ENCODE results near the gene ATP9A. TPM values are rescaled to one million over a fixed set of nuclear protein-coding genes. Genes with fewer than 3 reads are reported as not detected.

The ATP9A gene
- total and polyA plus RNA-seq, 2 experiments from 2014 or later: 11.3 to 16.9 TPM

DNA sequence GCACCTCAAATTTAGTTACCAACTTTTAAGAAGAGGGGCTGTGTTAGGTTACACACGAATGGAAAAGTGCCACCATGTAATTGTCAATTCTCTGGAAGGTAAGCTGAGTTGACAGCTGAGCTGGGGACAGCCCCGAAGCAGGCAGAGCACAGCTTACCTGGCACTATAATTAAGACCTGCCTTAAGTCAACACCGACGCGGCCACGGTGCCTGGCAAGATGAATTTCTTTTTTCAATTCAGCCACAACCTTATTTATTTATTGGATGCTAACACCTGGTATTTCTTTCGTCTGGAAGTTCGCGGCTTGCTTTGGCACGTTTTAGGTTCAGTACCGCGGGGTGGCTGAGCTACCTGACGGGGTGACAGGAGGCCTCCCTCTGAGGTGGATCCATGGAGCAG is 185.1 kb downstream of the ATP9A start:
- Histone ChIP-seq H3K4me1 (ENCODE audit: low read depth) (peaks cover 7% of the 10 kb centered on the region), H3K36me3 (no peaks in the 10 kb centered on the region), H3K4me3 (no peak overlapping the region), H3K27me3 (no peaks in the 10 kb centered on the region), H3K27ac (no peak overlapping the region), H3K9me3 (ENCODE audit: low read depth) (no peaks in the 10 kb centered on the region)
- DNase-seq (ENCODE audit: low read depth in 1 of 2, low spot score in 1 of 2): no peak
- TF ChIP-seq, protein P1, sequence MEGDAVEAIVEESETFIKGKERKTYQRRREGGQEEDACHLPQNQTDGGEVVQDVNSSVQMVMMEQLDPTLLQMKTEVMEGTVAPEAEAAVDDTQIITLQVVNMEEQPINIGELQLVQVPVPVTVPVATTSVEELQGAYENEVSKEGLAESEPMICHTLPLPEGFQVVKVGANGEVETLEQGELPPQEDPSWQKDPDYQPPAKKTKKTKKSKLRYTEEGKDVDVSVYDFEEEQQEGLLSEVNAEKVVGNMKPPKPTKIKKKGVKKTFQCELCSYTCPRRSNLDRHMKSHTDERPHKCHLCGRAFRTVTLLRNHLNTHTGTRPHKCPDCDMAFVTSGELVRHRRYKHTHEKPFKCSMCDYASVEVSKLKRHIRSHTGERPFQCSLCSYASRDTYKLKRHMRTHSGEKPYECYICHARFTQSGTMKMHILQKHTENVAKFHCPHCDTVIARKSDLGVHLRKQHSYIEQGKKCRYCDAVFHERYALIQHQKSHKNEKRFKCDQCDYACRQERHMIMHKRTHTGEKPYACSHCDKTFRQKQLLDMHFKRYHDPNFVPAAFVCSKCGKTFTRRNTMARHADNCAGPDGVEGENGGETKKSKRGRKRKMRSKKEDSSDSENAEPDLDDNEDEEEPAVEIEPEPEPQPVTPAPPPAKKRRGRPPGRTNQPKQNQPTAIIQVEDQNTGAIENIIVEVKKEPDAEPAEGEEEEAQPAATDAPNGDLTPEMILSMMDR (IDR thresholded peaks at IDR 0.05; ENCODE audit: low read depth, low read length): no peak

DNA sequence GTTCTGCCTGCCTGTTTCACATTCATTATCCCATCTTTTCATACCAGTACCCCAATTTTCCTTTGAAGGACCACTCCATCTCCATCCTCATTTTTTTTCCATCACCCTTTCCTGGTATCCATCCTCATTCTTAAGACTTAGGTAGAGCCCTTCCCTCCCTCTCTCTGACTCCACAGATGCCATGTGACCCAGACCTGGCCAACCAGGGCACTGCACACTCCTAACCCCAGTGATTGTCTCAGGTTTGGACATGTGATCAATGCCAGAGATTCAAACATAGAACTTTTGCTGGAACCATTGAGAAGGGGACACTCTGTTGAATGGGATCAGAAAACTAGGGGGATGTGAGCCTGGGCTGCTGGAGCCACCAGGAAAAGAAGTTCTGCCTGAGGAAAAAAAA is 186.6 kb downstream of the ATP9A start:
- TF ChIP-seq, protein P1 (IDR thresholded peaks at IDR 0.05; ENCODE audit: low read depth, low read length): no peak
- Histone ChIP-seq H3K36me3 (no peaks in the 10 kb centered on the region), H3K9me3 (ENCODE audit: low read depth) (no peaks in the 10 kb centered on the region), H3K27ac (no peak overlapping the region), H3K27me3 (no peaks in the 10 kb centered on the region), H3K4me3 (no peak overlapping the region), H3K4me1 (ENCODE audit: low read depth) (peaks cover 7% of the 10 kb centered on the region)
- no peak for DNase-seq (ENCODE audit: low read depth in 1 of 2, low spot score in 1 of 2)

DNA sequence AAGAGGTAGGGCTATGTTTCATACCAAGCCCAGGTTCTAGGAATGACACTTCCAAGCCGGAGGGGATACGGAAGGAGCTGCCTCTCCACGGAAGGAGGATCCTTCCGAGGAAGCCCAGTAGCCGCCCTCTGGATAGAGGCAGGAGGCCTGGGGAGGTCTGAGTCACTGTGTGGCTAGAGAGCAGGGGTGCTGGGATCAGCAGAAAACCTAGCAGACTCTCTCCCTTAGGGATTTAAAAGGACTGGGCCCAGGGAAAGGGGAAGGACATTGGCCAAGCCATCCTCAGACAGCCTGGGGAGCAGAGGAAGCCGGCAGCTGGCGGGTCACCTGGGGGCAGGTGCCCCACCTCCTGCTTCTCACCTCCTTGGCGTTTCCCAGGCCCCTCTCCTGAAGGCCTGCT is 189.1 kb downstream of the ATP9A start:
- H3K27me3 ChIP-seq: no peaks in the 10 kb centered on the region

DNA sequence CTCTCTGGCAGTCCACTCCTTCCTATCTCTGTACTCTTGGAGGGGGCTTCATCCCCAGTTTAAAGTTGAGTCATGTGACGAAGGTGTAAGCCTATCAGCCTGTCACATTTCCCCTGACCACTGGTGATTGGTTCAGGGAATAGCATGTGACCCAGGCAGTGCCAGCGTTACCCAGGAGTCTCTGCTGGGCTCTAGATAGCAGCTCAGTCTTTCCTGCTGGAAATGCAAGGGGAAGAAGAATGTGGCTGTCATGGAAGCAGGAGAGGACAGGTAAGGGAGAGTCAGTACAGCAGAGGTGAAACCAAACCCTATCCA is 190.1 kb downstream of the ATP9A start:
- Histone ChIP-seq H3K27ac (no peak overlapping the region), H3K9me3 (ENCODE audit: low read depth) (no peaks in the 10 kb centered on the region), H3K36me3 (no peaks in the 10 kb centered on the region), H3K27me3 (no peaks in the 10 kb centered on the region), H3K4me1 (ENCODE audit: low read depth) (no peaks in the 10 kb centered on the region), H3K4me3 (no peak overlapping the region)
- TF ChIP-seq, protein P1 (IDR thresholded peaks at IDR 0.05; ENCODE audit: low read depth, low read length): no peak
- no peak for DNase-seq (ENCODE audit: low read depth in 1 of 2, low spot score in 1 of 2)

More for the DNA sequence above, 189.1 kb downstream of the ATP9A start:
- Histone ChIP-seq H3K9me3 (ENCODE audit: low read depth) (no peaks in the 10 kb centered on the region), H3K4me3 (no peak overlapping the region), H3K27ac (no peak overlapping the region), H3K36me3 (no peaks in the 10 kb centered on the region), H3K4me1 (ENCODE audit: low read depth) (no peaks in the 10 kb centered on the region)
- TF ChIP-seq, protein P1 (IDR thresholded peaks at IDR 0.05; ENCODE audit: low read depth, low read length): no peak
- DNase-seq (ENCODE audit: low read depth in 1 of 2, low spot score in 1 of 2): peak in 1 of 2 donors; percentile 46

DNA sequence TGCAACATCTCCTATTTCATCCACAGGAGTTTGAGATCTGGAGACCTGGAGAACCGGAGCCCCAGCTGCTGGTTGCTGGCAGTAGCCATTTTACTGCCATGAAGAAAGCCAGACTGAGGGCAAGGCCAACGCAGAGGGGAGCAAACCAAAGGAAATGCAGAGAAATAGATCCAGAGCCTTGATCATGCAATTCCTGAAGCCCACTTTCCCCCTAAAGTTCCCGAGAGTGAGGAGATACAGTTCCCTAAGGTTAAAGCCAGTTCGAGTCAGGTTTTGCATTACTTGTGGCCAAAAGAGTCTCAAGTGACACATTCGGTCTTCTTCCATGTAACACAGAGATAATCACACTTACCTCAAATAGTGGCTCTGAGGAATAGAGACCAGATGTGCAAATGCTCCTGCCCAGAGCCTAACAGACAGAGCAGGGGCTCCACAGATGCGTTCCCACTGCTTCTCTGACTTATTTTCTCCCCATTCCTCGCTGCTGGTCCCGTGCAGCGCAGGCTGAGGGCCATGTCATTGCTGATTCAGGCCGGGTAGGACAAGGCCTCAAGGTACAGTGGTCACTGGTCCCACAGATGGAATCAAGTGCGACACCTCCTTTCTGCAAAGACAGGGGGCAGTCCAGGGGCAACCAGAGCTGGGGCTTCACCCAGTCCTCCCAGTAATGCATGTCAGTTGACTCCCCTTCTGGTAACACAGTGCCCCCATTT is 190.6 kb downstream of the ATP9A start:
- TF ChIP-seq, protein P1 (IDR thresholded peaks at IDR 0.05; ENCODE audit: low read depth, low read length): no peak
- Histone ChIP-seq H3K4me1 (ENCODE audit: low read depth) (no peaks in the 10 kb centered on the region), H3K4me3 (no peak overlapping the region), H3K27me3 (no peaks in the 10 kb centered on the region), H3K36me3 (no peaks in the 10 kb centered on the region), H3K9me3 (ENCODE audit: low read depth) (no peaks in the 10 kb centered on the region), H3K27ac (no peak overlapping the region)
- DNase-seq (ENCODE audit: low read depth in 1 of 2, low spot score in 1 of 2): no peak

Measured in cardiac muscle cell (in vitro differentiated cells and primary cell).